Mammary epithelial cell (primary cell): ENCODE data around the gene CHST14.

Experiments
- EZH2 ChIP-seq: IDR thresholded peaks from 2 replicates; pipeline ENCODE4 v1.6.1; 2012; ENCODE audit warnings: low read length, inconsistent platforms, borderline replicate concordance
- TF ChIP-seq, protein P1 (sequence below), 2 donors: IDR thresholded peaks in 1 of 2; conservative IDR thresholded peaks in 1 of 2; 2 replicates each; pipeline ENCODE4 v1.5.1; 2011 to 2012; ENCODE audit warnings: inconsistent platforms in 2 of 2, low read length in 2 of 2, mild to moderate bottlenecking in 2 of 2, control low read depth in 1 of 2, low read depth in 1 of 2; ENCODE audit not compliant: insufficient read depth in 1 of 2; ENCODE audit errors: extremely low read depth in 1 of 2

DNA sequence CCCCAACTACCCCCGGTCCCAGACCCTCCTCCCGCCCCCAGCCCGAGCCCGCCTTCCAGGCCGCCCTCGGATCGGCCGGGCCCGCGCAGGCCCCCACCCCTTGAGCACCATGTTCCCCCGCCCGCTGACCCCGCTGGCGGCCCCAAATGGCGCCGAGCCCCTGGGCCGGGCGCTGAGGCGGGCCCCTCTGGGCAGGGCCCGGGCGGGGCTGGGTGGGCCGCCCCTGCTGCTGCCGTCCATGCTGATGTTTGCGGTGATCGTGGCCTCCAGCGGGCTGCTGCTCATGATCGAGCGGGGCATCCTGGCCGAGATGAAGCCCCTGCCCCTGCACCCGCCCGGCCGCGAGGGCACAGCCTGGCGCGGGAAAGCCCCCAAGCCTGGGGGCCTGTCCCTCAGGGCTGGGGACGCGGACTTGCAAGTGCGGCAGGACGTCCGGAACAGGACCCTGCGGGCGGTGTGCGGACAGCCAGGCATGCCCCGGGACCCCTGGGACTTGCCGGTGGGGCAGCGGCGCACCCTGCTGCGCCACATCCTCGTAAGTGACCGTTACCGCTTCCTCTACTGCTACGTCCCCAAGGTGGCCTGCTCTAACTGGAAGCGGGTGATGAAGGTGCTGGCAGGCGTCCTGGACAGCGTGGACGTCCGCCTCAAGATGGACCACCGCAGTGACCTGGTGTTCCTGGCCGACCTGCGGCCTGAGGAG is 472 bp downstream of the CHST14 start:
- TF ChIP-seq, protein P1, sequence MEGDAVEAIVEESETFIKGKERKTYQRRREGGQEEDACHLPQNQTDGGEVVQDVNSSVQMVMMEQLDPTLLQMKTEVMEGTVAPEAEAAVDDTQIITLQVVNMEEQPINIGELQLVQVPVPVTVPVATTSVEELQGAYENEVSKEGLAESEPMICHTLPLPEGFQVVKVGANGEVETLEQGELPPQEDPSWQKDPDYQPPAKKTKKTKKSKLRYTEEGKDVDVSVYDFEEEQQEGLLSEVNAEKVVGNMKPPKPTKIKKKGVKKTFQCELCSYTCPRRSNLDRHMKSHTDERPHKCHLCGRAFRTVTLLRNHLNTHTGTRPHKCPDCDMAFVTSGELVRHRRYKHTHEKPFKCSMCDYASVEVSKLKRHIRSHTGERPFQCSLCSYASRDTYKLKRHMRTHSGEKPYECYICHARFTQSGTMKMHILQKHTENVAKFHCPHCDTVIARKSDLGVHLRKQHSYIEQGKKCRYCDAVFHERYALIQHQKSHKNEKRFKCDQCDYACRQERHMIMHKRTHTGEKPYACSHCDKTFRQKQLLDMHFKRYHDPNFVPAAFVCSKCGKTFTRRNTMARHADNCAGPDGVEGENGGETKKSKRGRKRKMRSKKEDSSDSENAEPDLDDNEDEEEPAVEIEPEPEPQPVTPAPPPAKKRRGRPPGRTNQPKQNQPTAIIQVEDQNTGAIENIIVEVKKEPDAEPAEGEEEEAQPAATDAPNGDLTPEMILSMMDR (conservative IDR thresholded peaks at IDR 0.05 in 1 of 2, IDR thresholded peaks at IDR 0.05 in 1 of 2; ENCODE audit: extremely low read depth in 1 of 2, insufficient read depth in 1 of 2, low read depth in 1 of 2, low read length in 2 of 2) = no peak
- no peak for TF ChIP-seq EZH2
